Stimulated activated CD4-positive, alpha-beta T cell treated with anti-CD3 and anti-CD28 coated beads, Interleukin-1b, Interleukin-23, amount 100 ng/mL, for 24 hours (primary cell): Measurements from ENCODE around the gene THRA.
"Not testable (repeated sequence)": the region's sequence is repeated elsewhere in the genome, so short reads cannot be mapped to it uniquely, and the experiment has no call there.

ENCODE experiments used
- DNase-seq, 4 experiments: peaks; one replicate each; pipeline ENCODE4 v3.0.0-alpha.2; 2020; ENCODE audit warnings: low read depth in 4 of 4, low spot score in 1 of 4

The THRA gene

DNA sequence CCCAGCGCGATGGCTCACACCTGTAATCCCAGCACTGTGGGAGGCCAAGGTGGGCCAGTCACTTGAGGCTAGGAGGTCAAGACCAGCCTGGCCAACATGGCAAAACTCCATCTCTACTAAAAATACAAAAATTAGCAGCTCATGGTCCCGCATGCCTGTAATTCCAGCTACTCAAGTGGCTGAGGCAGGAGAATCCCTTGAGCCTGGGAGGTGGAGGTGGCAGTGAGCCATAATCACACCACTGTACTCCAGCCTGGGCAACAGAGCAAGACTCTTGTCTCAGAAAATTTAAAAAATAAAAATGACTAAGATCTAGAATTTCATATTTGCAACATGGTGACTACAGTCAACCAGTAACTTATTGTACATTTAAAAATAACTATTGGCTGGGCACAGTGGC is 80.4 kb downstream of the THRA start:
- not testable (repeated sequence) for DNase-seq
